ENCODE results near the gene MEOX2.

The MEOX2 gene

DNA sequence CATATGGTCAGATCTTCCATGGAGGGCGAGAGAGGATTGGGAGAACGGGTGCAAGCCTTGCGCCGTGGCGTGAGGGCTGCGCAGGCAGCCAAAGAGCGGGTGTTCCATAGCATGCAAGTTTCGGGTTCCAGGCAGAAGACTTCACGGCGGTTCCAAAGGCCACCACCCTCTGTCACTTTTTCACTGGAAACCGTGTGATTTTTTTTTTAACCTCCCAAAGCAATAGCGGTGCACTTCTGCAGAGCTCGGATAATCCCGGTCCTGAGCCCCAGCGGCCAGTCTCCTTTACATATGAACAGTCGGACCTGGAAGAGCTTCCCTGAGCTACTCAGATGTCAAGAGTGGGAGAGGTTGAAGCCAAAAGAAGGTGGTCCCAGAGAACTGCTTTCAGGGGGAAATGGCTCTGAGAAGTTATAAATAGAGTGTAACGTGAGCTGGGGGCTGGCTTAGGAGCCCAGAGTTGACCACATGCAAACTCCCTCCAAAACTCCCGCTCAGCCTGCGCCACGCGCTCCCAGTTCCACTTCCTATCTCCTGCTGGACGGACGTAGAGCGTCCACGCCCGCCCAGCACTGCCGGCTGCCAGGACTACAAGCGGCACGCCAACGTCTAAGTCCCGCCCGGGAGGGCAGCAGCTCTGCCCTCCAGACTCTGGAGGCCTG lies at the start of gene MEOX2:
Gene MEOX2 (minus strand): TSS at position 389 of the 662 bp plus-strand sequence. CDS start 281 bp downstream, at position 108.
- DNase-seq (ENCODE audit: low read depth in 2 of 2) = no peak

GRCh38 chr7:15729746-15730145 lies 43.3 kb upstream of the MEOX2 start:
- DNase-seq (ENCODE audit: low read depth in 2 of 2) = no peak

DNA sequence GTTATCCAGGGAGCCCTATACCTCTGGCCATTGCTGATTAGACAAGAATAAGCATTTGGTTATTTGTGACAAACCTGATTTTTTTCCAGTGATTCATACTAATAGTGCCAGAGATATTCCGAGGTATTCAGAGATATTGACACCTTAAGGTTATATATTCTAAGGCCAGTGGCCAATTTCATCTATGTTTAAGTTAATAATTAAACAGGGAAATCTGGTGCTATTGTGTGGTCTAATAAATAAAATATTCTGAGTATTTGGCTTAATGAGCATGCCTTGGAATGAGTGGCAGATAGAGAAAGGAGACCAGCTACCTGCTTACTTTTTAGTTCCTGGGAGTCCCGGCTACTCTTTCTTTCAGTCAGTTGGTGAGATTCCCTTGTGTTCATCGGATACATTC lies 38.6 kb upstream of the MEOX2 start:
- DNase-seq (ENCODE audit: low read depth in 2 of 2) = no peak

- DNase-seq (ENCODE audit: low read depth in 2 of 2) = no peak
Observed at GRCh38 chr7:15723841-15724240, 37.4 kb upstream of the MEOX2 start.

- no peak for DNase-seq (ENCODE audit: low read depth in 2 of 2)
Observed at GRCh38 chr7:15720849-15721471, 34.5 kb upstream of the MEOX2 start.

- DNase-seq (ENCODE audit: low read depth in 2 of 2) = no peak
Observed at GRCh38 chr7:15719311-15719710, 32.8 kb upstream of the MEOX2 start.

- no peak for DNase-seq (ENCODE audit: low read depth in 2 of 2)
Observed at GRCh38 chr7:15715435-15715834, 29.0 kb upstream of the MEOX2 start.

- DNase-seq (ENCODE audit: low read depth in 2 of 2) = no peak
Observed at GRCh38 chr7:15709978-15710377, 23.5 kb upstream of the MEOX2 start.

DNA sequence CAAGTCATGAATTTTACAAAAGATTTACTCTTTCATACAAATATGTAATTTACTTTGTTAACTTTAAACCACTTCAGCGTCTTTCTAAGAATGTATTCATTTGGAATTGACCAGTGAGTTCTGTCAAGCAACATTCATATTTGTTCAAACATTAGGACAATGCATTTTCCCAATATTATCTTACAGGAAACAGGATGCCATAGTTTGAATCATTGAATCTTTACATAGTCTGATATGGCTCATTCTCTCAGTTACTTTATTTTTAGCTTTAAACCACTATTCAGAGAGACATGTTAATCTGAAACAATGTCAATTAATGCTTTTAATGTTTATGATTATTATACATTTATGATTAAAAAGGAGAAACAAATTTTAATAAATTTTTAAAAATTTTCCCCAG lies 21.1 kb upstream of the MEOX2 start:
- no peak for DNase-seq (ENCODE audit: low read depth in 2 of 2)

- DNase-seq (ENCODE audit: low read depth in 2 of 2) = no peak
Observed at GRCh38 chr7:15703732-15704131, 17.2 kb upstream of the MEOX2 start.

- DNase-seq (ENCODE audit: low read depth in 2 of 2) = no peak
Observed at GRCh38 chr7:15692501-15693020, 6.1 kb upstream of the MEOX2 start.

DNA sequence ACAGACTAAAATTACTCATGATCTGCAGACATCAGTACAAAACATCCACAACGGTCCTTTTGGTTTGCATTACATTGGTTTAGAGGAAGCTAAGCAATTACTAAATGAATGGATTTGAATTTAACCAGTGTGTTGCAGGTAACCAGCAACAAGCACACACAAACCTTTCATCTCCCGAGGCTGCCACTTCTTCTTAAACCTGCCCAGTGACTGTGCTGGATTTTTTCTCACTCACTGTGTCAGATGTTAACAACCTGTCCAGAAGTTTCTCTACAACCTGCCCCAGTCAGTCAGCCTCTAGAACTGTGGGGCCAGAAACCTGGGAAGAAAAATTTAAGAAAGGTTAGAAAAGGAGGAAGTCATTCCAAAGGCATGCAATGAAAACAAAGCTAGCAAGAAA lies 2.4 kb upstream of the MEOX2 start:
- DNase-seq (ENCODE audit: low read depth in 2 of 2) = no peak

DNA sequence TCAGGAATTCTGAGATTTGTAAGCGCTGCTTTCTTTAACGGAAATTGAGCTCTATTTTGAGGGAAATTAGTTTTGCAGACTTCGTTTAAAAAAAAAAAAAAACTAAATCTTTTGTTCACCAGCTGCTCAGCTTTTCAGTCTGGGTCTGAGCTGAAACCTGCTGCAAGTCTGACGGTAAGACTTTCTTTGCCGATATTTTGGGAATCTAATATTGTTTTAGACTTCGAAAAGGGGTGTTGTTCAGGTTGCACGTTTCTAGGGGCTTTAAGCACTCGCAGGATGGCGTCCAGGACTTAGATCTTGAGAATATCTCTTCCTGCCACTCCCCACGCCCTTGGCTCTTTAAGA lies 1.8 kb upstream of the MEOX2 start:
- no peak for DNase-seq (ENCODE audit: low read depth in 2 of 2)

DNA sequence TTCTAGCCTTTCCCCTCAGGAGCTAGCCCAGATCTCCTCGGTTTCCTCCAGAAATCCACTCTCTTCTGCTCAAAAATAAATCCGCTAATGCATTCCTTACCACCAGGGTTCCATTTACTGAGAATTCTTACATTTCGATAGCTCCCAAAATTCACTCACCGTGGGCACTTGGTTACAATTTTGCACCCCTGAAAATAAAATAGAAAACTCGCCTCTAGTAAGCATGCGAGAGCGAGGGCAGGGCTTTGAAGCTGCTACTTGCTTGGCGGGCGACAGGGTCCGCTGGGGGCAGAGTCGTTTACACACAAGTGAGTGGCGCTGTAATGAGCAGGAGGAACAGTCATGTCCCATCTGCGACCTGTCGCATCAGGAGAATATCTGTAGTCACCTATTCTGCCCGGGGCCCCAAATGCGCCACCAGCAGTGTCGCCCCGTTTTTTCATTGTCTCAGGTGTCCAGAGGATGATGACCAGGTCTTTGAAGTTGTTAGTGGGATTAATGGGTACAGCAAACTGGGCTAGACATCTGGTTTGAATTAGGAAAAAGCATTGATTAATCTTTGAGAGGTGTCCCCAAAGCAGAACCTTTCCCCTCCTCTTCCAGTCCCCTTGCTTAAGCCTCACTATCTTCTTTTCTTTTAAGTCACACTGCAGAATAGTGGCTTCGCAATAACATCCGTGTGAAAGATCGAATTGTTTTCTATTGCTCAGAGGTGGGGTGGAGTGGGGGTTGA lies 1.2 kb upstream of the MEOX2 start:
- no peak for DNase-seq (ENCODE audit: low read depth in 2 of 2)

- no peak for DNase-seq (ENCODE audit: low read depth in 2 of 2)
Observed at GRCh38 chr7:15686957-15687545, 568 bp upstream of the MEOX2 start.

DNA sequence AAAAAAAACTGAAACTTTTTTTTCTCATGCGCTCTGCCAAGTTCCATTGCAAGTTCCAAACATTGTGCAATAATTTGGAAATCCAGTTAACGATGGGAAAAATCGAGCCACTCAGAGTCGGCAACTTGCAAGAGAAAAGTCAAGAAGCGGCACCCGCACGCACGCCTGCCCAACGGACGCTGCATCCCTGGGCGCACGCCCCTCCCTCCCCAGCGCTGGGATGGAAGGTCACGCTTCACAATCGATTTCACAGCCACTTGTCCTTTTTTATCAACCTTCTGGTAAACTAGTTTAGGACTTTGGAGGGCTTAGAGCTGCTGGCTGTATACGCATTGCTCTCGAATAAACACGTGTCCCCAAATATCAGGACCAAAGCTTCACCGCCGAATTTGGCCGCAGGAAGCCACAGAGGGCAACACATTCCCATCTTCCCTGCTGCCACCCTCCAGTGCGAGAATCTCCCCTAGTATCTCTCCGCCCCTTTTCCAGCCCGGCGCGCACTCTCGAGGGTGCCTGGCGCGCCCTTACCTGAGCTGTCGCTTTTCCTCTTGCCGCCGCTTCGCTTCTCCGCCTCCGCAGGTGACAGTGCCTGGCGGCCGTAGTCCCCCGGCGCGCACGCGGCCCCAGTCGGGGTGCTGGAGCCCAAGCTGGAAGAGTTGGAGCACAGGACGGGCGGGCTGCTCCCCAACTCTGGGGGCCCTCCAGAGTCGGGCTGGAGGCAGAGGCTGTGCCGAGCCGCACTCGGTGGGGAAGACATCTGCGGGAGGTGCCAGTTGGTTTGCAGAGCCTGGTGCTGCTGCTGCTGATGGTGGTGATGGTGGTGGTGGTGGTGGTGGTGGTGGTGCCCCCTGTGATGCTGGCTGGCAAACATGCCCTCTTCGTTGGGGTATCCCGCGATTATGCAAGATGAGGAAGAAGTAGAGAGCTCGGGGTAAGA lies 857 bp downstream of the MEOX2 start:
- DNase-seq (ENCODE audit: low read depth in 2 of 2) = no peak

DNA sequence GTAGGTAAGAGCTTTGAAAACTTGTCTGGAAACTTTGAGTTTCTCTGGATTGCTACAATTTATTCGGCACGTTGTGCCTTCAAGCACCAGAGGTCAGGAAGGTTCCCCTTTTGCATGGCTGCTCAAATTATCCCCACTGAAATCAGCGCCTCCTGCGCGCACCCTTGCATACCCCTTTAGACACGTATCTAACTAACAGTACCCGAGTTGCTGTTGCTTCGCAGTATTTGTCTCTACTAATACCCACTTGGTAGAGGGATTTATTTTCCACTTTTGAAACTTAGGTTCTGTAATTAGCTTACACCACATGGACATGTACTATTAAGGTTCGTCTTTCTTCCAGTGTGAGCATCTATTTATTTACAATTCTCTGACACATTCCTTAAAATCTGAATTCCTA lies 1.6 kb downstream of the MEOX2 start:
- DNase-seq (ENCODE audit: low read depth in 2 of 2) = no peak

DNA sequence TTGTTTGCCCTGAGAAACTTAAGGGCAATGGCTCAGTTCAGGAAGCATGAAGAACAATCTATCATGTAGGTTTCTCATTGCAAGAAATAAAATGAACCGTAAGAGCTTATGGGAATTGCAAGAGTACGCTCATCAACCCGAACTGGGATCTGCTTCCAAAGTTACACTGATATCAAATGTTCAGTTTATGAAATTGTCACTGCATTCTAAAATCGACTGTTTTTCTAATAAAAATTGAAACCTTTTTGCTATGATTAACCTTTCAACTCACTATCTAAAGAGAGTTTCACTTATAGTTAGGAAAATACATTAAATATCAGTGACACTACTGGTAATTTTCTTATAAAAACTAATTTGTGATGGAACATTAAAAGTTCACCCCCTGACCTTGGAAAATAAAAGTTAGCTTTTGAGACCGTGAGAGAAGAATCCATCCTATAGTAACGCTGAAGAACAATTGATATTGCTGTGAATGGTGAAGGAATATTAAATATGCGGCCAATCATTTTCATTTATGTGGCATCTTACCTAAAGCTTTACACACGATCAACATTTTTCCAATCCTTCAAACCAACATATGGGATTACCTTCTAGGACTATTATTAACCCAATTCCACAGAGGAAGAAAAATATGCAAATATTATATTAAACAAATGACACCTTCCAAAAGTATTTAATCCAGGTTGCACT lies 2.2 kb downstream of the MEOX2 start:
- DNase-seq (ENCODE audit: low read depth in 2 of 2) = no peak

DNA sequence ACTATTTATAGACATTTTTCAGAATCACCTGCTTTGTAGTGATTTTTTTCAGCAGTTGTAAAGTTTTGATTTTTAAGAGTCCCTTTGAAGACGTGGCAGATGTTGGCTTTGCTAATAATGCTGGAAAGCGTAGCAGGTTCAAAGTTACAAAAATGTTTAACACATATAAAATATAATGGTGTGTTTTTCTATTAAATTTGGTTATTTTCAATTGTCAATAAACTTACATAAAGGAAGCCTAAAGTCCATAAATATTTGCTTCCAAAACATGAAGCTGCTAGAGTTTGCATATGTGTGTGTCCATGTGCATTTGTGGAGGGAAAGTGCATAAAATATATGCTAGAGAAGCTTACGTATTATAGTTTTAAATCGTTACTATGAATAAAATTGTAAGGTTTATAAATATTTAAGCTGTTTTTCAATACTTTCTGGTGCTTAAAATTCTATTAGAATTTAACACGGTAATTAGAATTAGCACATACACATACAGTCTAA lies 3.7 kb downstream of the MEOX2 start:
- DNase-seq (ENCODE audit: low read depth in 2 of 2) = no peak

GRCh38 chr7:15682111-15682510 lies 4.4 kb downstream of the MEOX2 start:
- DNase-seq (ENCODE audit: low read depth in 2 of 2) = no peak

DNA sequence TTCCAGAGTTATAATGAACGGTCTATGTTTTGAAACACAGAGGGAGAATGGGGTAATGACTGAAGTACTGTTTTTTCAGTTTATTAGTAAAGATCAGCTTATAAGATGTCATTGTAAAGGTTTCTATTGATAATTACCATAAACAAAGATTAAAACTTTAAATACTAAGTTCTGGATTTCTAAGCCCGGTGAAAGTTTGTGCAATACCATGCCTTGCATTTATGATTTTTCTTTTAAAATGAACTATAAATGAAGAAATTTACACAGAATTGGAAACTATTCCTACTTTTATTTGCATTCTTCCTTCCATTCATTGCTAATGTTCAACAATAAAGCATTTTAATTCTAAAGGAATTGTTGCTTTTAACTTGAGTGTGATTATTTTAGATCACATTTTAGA lies 4.9 kb downstream of the MEOX2 start:
- no peak for DNase-seq (ENCODE audit: low read depth in 2 of 2)
